HUES64 (cell line): ENCODE results near the gene BRF1.
A peak's percentile ranks its signal among the peaks of the same experiment; 100 is the strongest.

Experiments used
- H3K27ac ChIP-seq: 2 replicates; pipeline ENCODE4 v1.7.0; 2013; ENCODE audit warnings: low read depth, low read length, inconsistent platforms
- H3K27me3 ChIP-seq: 2 replicates; pipeline ENCODE4 v1.6.1; 2013; ENCODE audit warnings: mild to moderate bottlenecking, low read length; ENCODE audit not compliant: insufficient read depth
- H3K36me3 ChIP-seq: 2 replicates; pipeline ENCODE4 v1.6.1; 2013; ENCODE audit warnings: mild to moderate bottlenecking, low read length; ENCODE audit not compliant: insufficient read depth
- H3K4me1 ChIP-seq: 2 replicates; pipeline ENCODE4 v1.6.1; 2013; ENCODE audit warnings: mild to moderate bottlenecking, low read length, moderate library complexity; ENCODE audit not compliant: insufficient read depth
- H3K4me3 ChIP-seq: 2 replicates; pipeline ENCODE4 v1.5.1; 2013; ENCODE audit warnings: mild to moderate bottlenecking, low read length, moderate library complexity
- H3K9ac ChIP-seq: 2 replicates; pipeline ENCODE4 v1.6.1; 2013; ENCODE audit warnings: mild to moderate bottlenecking, low read depth, low read length
- H3K9me3 ChIP-seq: 2 replicates; pipeline ENCODE4 v1.6.1; 2013; ENCODE audit warnings: low read depth, low read length; ENCODE audit not compliant: insufficient read depth
- WGBS: fragments of 150-250, 120-280 bp; methylation state at CpG from one replicate; pipeline ENCODE4 v1.1.7; 2013; ENCODE audit warnings: missing lambda C conversion rate; 5-methylcytosine and 5-hydroxymethylcytosine counted together

BRF1 gene

GRCh38 chr14:105195522-105196264 is 105.1 kb downstream of the BRF1 start:
- Histone ChIP-seq H3K9me3 (no peaks in the 10 kb centered on the region), H3K9ac (0 out of 2 replicates have a peak overlapping the region, but pooled peaks have one; percentile 24), H3K27ac (peak overlapping the region; percentile 18; the same call in 1 of the 2 replicates), H3K27me3 (peaks cover 41% of the 10 kb centered on the region), H3K36me3 (no peaks in the 10 kb centered on the region), H3K4me3 (peak overlapping the region; percentile 37), H3K4me1 (peaks cover 7% of the 10 kb centered on the region)
- 23% methylated on average over 25 of the region's 25 CpGs for WGBS

GRCh38 chr14:105195051-105195450 is 105.8 kb downstream of the BRF1 start:
- peaks cover 7% of the 10 kb centered on the region for H3K4me1 ChIP-seq
- H3K36me3 ChIP-seq, result no peaks in the 10 kb centered on the region
- no peak overlapping the region for H3K9ac ChIP-seq
- WGBS, result 78% methylated on average over 10 of the region's 10 CpGs
- no peak overlapping the region for H3K4me3 ChIP-seq
- peaks cover 41% of the 10 kb centered on the region for H3K27me3 ChIP-seq
- no peak overlapping the region for H3K27ac ChIP-seq
- H3K9me3 ChIP-seq, result no peaks in the 10 kb centered on the region

- Histone ChIP-seq H3K27ac (no peak overlapping the region), H3K9me3 (no peaks in the 10 kb centered on the region), H3K36me3 (no peaks in the 10 kb centered on the region), H3K9ac (no peak overlapping the region), H3K4me1 (peaks cover 10% of the 10 kb centered on the region), H3K4me3 (no peak overlapping the region), H3K27me3 (peaks cover 41% of the 10 kb centered on the region)
- 88% methylated on average over 17 of the region's 17 CpGs for WGBS
Observed at GRCh38 chr14:105193916-105194782, 106.7 kb downstream of the BRF1 start.

- Histone ChIP-seq H3K4me3 (no peak overlapping the region), H3K27ac (no peak overlapping the region), H3K27me3 (peaks cover 37% of the 10 kb centered on the region), H3K36me3 (no peaks in the 10 kb centered on the region), H3K9me3 (0 out of 2 replicates have a peak, but pooled peaks cover 5% of the 10 kb centered on the region), H3K9ac (no peak overlapping the region), H3K4me1 (peaks cover 14% of the 10 kb centered on the region)
- WGBS, result 77% methylated on average over 29 of the region's 29 CpGs
Observed at GRCh38 chr14:105192866-105193731, 107.7 kb downstream of the BRF1 start.

- Histone ChIP-seq H3K4me1 (peaks cover 8% of the 10 kb centered on the region; the same call in 1 of the 2 replicates), H3K36me3 (no peaks in the 10 kb centered on the region), H3K9ac (no peak overlapping the region), H3K27ac (no peak overlapping the region), H3K4me3 (no peak overlapping the region), H3K9me3 (0 out of 2 replicates have a peak, but pooled peaks cover 6% of the 10 kb centered on the region), H3K27me3 (peaks cover 8% of the 10 kb centered on the region; the same call in 1 of the 2 replicates)
- 80% methylated on average over 14 of the region's 14 CpGs for WGBS
Observed at GRCh38 chr14:105187935-105188524, 112.8 kb downstream of the BRF1 start.

GRCh38 chr14:105187116-105187515 is 113.7 kb downstream of the BRF1 start:
- H3K27me3 ChIP-seq, result peaks cover 13% of the 10 kb centered on the region
- WGBS, result 88% methylated on average over 4 of the region's 4 CpGs
- no peak overlapping the region for H3K4me3 ChIP-seq
- H3K36me3 ChIP-seq, result no peaks in the 10 kb centered on the region
- no peak overlapping the region for H3K27ac ChIP-seq
- H3K9me3 ChIP-seq, result 0 out of 2 replicates have a peak, but pooled peaks cover 6% of the 10 kb centered on the region
- H3K4me1 ChIP-seq, result peaks cover 8% of the 10 kb centered on the region; the same call in 1 of the 2 replicates
- no peak overlapping the region for H3K9ac ChIP-seq

GRCh38 chr14:105185973-105186372 is 114.8 kb downstream of the BRF1 start:
- H3K27me3 ChIP-seq, result peaks cover 19% of the 10 kb centered on the region
- H3K27ac ChIP-seq, result no peak overlapping the region
- 73% methylated on average over 4 of the region's 4 CpGs for WGBS
- 0 out of 2 replicates have a peak, but pooled peaks cover 6% of the 10 kb centered on the region for H3K9me3 ChIP-seq
- no peaks in the 10 kb centered on the region for H3K36me3 ChIP-seq
- H3K4me3 ChIP-seq, result no peak overlapping the region
- no peak overlapping the region for H3K9ac ChIP-seq
- peaks cover 8% of the 10 kb centered on the region; the same call in 1 of the 2 replicates for H3K4me1 ChIP-seq

GRCh38 chr14:105185001-105185400 is 115.8 kb downstream of the BRF1 start:
- Histone ChIP-seq H3K4me1 (peaks cover 8% of the 10 kb centered on the region; the same call in 1 of the 2 replicates), H3K27ac (no peak overlapping the region), H3K4me3 (no peak overlapping the region), H3K36me3 (no peaks in the 10 kb centered on the region), H3K27me3 (peaks cover 24% of the 10 kb centered on the region), H3K9me3 (0 out of 2 replicates have a peak, but pooled peaks cover 6% of the 10 kb centered on the region), H3K9ac (no peak overlapping the region)
- WGBS, result 86% methylated on average over 18 of the region's 18 CpGs

- Histone ChIP-seq H3K4me3 (no peak overlapping the region), H3K4me1 (peaks cover 7% of the 10 kb centered on the region; the same call in 1 of the 2 replicates), H3K36me3 (no peaks in the 10 kb centered on the region), H3K27ac (no peak overlapping the region), H3K9ac (no peak overlapping the region), H3K27me3 (peaks cover 29% of the 10 kb centered on the region), H3K9me3 (0 out of 2 replicates have a peak, but pooled peaks cover 6% of the 10 kb centered on the region)
- 77% methylated on average over 9 of the region's 9 CpGs for WGBS
Observed at GRCh38 chr14:105184461-105184860, 116.3 kb downstream of the BRF1 start.

GRCh38 chr14:105182296-105183020 is 118.3 kb downstream of the BRF1 start:
- 89% methylated on average over 25 of the region's 25 CpGs for WGBS
- H3K9ac ChIP-seq, result no peak overlapping the region
- H3K27me3 ChIP-seq, result peaks cover 29% of the 10 kb centered on the region
- H3K36me3 ChIP-seq, result no peaks in the 10 kb centered on the region
- H3K4me1 ChIP-seq, result no peaks in the 10 kb centered on the region
- H3K4me3 ChIP-seq, result no peak overlapping the region
- no peaks in the 10 kb centered on the region for H3K9me3 ChIP-seq
- no peak overlapping the region for H3K27ac ChIP-seq
